Common myeloid progenitor, CD34-positive (primary cell): ENCODE results near the gene MYOCD.

Experiments used
- CTCF ChIA-PET: fragments of 350-600 bp; sonication (Branson Sonifier 250); formaldehyde crosslinking; loops from one replicate; lab custom pipeline; 2021; ENCODE audit warnings: antibody characterized with exemption; lab: Charles Lee
- POLR2A ChIA-PET: fragments of 350-600 bp; sonication (Branson Sonifier 250); formaldehyde crosslinking; loops from one replicate; lab custom pipeline; 2021; ENCODE audit warnings: antibody characterized with exemption; lab: Charles Lee
- DNase-seq, 3 donors: peaks; one replicate each; pipeline versions ENCODE4 v3.0.0 to v3.0.0-alpha.2; 2013
- H3K27ac ChIP-seq, 2 experiments: 1 replicate in 1 of 2; 2 replicates in 1 of 2; pipeline ENCODE4 v1.7.0; 2013; ENCODE audit warnings: inconsistent platforms in 2 of 2, low read length in 2 of 2, mild to moderate bottlenecking in 2 of 2, low read depth in 1 of 2, moderate library complexity in 1 of 2; ENCODE audit not compliant: severe bottlenecking in 2 of 2, insufficient read depth in 1 of 2, poor library complexity in 1 of 2
- H3K27me3 ChIP-seq, 5 experiments: replicated peaks in 2 of 5; 1 replicate in 3 of 5; 2 replicates in 2 of 5; pipeline versions ENCODE4 v1.6.1 to v1.7.0; 2013; ENCODE audit warnings: low read length in 4 of 5, mild to moderate bottlenecking in 2 of 5, moderate library complexity in 2 of 5, inconsistent platforms in 1 of 5; ENCODE audit not compliant: insufficient read depth in 5 of 5, control insufficient read depth in 4 of 5
- H3K36me3 ChIP-seq, 4 experiments: 1 replicate in 2 of 4; 2 replicates in 2 of 4; pipeline versions ENCODE4 v1.6.1 to v1.7.0; 2013; ENCODE audit warnings: low read length in 3 of 4, control low read depth in 1 of 4, mild to moderate bottlenecking in 1 of 4; ENCODE audit not compliant: control insufficient read depth in 4 of 4, insufficient read depth in 4 of 4
- H3K4me1 ChIP-seq, 4 experiments: 1 replicate in 3 of 4; 2 replicates in 1 of 4; pipeline versions ENCODE4 v1.6.1 to v1.7.1; 2013; ENCODE audit warnings: low read length in 3 of 4, mild to moderate bottlenecking in 3 of 4, control low read depth in 1 of 4, inconsistent platforms in 1 of 4, moderate library complexity in 1 of 4; ENCODE audit not compliant: control insufficient read depth in 4 of 4, insufficient read depth in 4 of 4; ENCODE audit errors: control extremely low read depth in 1 of 4
- H3K4me3 ChIP-seq, 7 experiments: 1 replicate in 4 of 7; 2 replicates in 3 of 7; pipeline versions ENCODE4 v1.5.1 to v1.7.0; 2013; ENCODE audit warnings: mild to moderate bottlenecking in 7 of 7, low read length in 6 of 7, moderate library complexity in 6 of 7, inconsistent platforms in 2 of 7, low read depth in 2 of 7, control low read depth in 1 of 7; ENCODE audit not compliant: insufficient read depth in 4 of 7, control insufficient read depth in 1 of 7; ENCODE audit errors: extremely low read depth in 1 of 7
- H3K9me3 ChIP-seq, 5 experiments: 1 replicate in 4 of 5; 2 replicates in 1 of 5; pipeline versions ENCODE4 v1.6.1 to v1.7.1; 2013; ENCODE audit warnings: low read length in 4 of 5, mild to moderate bottlenecking in 2 of 5, inconsistent platforms in 1 of 5, low read depth in 1 of 5, moderate library complexity in 1 of 5; ENCODE audit not compliant: control insufficient read depth in 4 of 5, insufficient read depth in 2 of 5; ENCODE audit errors: control extremely low read depth in 1 of 5
- WGBS: methylation state at CpG from one replicate; pipeline ENCODE4 v1.1.5; 2013; ENCODE audit not compliant: insufficient coverage; 5-methylcytosine and 5-hydroxymethylcytosine counted together

The MYOCD gene

DNA sequence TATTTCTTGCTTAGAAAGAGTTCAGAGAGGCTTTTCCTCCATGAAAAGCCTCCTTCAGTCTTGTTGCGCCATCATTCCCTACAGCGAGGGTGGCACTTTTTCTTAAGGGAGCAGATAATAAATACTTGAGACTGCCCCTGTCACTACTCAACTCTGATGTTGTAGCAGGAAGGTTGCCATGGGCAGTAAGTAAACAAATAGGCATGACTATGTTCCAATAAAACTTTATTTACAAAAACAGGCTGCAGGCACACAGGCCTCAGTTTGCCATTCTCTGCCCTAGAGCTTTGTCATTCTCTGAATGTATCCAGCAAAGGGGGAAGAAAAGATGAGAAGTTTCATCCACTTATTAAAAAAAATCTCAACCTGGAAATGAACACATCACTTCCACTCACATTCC lies 60.4 kb downstream of the MYOCD start:
- CTCF ChIA-PET: no interaction called here
- WGBS: 89% methylated on average over 2 of the region's 2 CpGs

DNA sequence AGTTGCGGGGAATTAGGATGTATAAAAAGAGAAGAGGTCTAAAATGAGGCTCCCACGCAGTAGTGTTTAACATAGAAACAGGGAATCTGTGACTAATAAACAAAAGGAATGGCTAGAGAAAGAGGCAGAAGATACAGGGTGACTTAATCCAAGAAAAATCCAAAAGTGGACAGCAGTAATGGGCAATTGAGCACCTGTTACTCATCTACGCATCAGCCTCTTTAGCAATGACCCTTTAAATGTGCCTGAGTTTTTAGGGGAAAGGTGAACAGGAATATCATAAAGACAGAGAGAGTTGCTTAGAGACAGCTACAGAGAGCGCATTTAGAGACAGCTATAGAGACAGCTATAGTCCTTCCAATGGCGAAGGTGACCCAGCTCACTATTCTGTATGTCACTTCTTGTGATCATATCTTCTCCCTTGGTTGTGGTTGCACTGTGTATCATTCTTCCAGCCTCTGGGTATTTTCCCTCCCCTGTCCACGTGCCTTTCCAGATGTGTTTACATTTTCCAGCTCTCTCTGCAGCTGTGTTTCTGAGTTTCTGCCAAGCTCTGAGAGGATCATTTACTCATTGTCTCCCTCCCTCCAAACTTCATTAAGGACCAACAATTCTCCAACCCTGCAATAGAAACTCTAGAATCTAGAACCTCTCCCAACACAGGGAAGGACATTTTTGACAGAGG lies 61.5 kb downstream of the MYOCD start:
- no peaks in the 10 kb centered on the region for H3K36me3 ChIP-seq
- H3K27ac ChIP-seq: no peak overlapping the region
- no peaks in the 10 kb centered on the region for H3K9me3 ChIP-seq
- peaks cover 0 to 1% (median 0%) of the 10 kb centered on the region in 5 experiments for H3K27me3 ChIP-seq
- ChIA-PET CTCF (no interaction called here), POLR2A (no interaction called here)
- H3K4me1 ChIP-seq: no peaks in the 10 kb centered on the region
- 87% methylated on average over 6 of the region's 6 CpGs for WGBS
- no peak for DNase-seq
- H3K4me3 ChIP-seq: no peak overlapping the region

More for the DNA sequence above, 60.4 kb downstream of the MYOCD start:
- POLR2A ChIA-PET: no interaction called here
- Histone ChIP-seq H3K36me3 (no peaks in the 10 kb centered on the region), H3K4me3 (no peak overlapping the region), H3K4me1 (no peaks in the 10 kb centered on the region), H3K27me3 (no peaks in the 10 kb centered on the region), H3K27ac (no peak overlapping the region), H3K9me3 (no peaks in the 10 kb centered on the region)
- DNase-seq: no peak

DNA sequence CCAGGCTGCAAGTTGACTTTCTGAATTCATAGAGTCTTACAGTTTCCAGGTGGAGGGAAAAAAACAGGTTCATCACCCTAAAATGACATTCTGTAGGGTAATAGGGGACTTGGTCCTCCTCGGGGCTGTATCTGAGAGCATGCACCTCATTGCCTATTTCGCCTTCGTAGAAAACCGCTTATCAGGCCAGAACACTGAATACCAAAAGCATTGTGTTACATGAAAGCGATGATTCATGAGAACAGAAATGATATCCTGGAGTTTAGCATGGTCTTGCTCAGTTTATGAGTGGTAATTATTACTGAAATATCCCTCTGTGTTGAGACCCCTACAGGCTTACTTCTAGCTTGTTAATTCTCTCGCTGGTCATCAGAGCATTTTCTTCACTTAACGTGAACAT lies 62.2 kb downstream of the MYOCD start:
- WGBS: 95% methylated on average over 6 of the region's 7 CpGs
- no peaks in the 10 kb centered on the region for H3K4me1 ChIP-seq
- peaks cover 0 to 1% (median 0%) of the 10 kb centered on the region in 5 experiments for H3K27me3 ChIP-seq
- DNase-seq: no peak
- no peaks in the 10 kb centered on the region for H3K9me3 ChIP-seq
- H3K36me3 ChIP-seq: no peaks in the 10 kb centered on the region
- ChIA-PET CTCF (no interaction called here), POLR2A (no interaction called here)
- H3K4me3 ChIP-seq: no peak overlapping the region
- no peak overlapping the region for H3K27ac ChIP-seq

DNA sequence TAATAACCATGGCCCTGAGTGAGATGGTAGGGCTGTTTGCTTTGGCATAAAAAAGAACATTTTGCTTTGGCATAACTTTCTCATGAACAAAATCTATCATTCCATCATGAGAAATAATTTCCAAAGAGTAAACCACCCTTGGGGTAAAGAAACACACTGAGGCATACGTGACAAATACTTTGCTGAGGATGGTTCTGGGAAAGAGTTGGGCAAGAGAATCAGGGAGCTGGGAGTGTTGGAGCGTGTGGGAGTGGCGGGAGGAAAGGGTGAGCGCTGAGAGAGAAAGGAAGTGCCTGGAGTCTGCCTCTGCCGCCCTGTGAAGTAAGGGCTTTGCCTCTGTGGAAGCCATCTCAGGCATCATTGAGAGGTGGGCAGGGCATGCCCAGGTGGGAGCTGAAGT lies 63.4 kb downstream of the MYOCD start:
- Histone ChIP-seq H3K36me3 (no peaks in the 10 kb centered on the region), H3K27ac (no peak overlapping the region), H3K4me3 (no peak overlapping the region), H3K27me3 (peaks cover 0 to 1% (median 0%) of the 10 kb centered on the region in 5 experiments), H3K4me1 (no peaks in the 10 kb centered on the region), H3K9me3 (no peaks in the 10 kb centered on the region)
- no peak for DNase-seq
- POLR2A ChIA-PET: no interaction called here
- 63% methylated on average over 4 of the region's 5 CpGs for WGBS
- CTCF ChIA-PET: interaction anchor here (0.6 kb wide), 1 partner anchor 470 kb away, joined by 3 read pairs; no protein-coding TSS in a partner anchor

DNA sequence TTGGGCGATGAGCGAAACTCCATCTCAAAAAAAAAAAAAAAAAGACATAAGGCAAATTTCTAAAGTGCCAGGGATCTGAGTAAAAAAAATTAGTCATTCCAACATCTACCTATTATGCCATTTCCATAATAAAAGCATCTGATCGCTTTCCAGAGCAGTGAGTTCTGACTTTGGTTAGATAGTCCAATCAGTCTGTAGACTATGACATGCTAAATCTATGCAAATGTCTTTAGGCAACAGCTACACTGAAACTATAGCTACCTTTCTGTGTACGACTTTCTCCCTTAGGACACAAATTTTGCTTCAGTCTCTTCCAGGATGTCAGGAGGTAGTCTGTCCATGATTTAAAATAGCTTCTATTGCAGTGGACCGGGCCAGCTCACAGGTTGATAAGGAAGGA lies 64.7 kb downstream of the MYOCD start:
- ChIA-PET POLR2A (no interaction called here), CTCF (no interaction called here)
- DNase-seq: no peak
- 90% methylated on average over 2 of the region's 5 CpGs for WGBS
- Histone ChIP-seq H3K4me1 (no peaks in the 10 kb centered on the region), H3K27ac (no peak overlapping the region), H3K9me3 (no peaks in the 10 kb centered on the region), H3K27me3 (peaks cover 0 to 1% (median 0%) of the 10 kb centered on the region in 5 experiments), H3K4me3 (no peak overlapping the region), H3K36me3 (no peaks in the 10 kb centered on the region)

GRCh38 chr17:12730931-12731521 lies 65.3 kb downstream of the MYOCD start:
- H3K36me3 ChIP-seq: no peaks in the 10 kb centered on the region
- H3K4me1 ChIP-seq: no peaks in the 10 kb centered on the region
- H3K27me3 ChIP-seq: peaks cover 0 to 1% (median 0%) of the 10 kb centered on the region in 5 experiments
- H3K27ac ChIP-seq: no peak overlapping the region
- H3K9me3 ChIP-seq: no peaks in the 10 kb centered on the region
- no peak for DNase-seq
- CTCF ChIA-PET: no interaction called here
- POLR2A ChIA-PET: no interaction called here
- 40% methylated on average over 8 of the region's 10 CpGs for WGBS
- no peak overlapping the region for H3K4me3 ChIP-seq

- CTCF ChIA-PET: no interaction called here
- Histone ChIP-seq H3K4me3 (no peak overlapping the region), H3K4me1 (no peaks in the 10 kb centered on the region), H3K27me3 (peaks cover 0 to 4% (median 0%) of the 10 kb centered on the region in 5 experiments), H3K27ac (no peak overlapping the region), H3K36me3 (no peaks in the 10 kb centered on the region), H3K9me3 (no peaks in the 10 kb centered on the region)
- DNase-seq: no peak
- POLR2A ChIA-PET: no interaction called here
- WGBS: 91% methylated on average over 6 of the region's 8 CpGs
These were observed 66.1 kb downstream of the MYOCD start for GRCh38 chr17:12731839-12732238.
